Natural killer cell (primary cell): Measurements from ENCODE around the gene SLC6A19. TPM values are rescaled to one million over a fixed set of nuclear protein-coding genes. Genes with fewer than 3 reads are reported as not detected.

ENCODE experiments used
- ATAC-seq, 3 donors: fragments of 150-1000 bp in 2 of 3; fragments of 200-7000 bp in 1 of 3; cut with Tn5 transposase; 1 replicate in 1 of 3; 2 replicates in 2 of 3; pipeline ENCODE4 v1.10.0; 2021; ENCODE audit warnings: mild to moderate bottlenecking in 2 of 3, moderate library complexity in 2 of 3
- DNase-seq, 2 donors: peaks; one replicate each; pipeline versions ENCODE4 v3.0.0 to v3.0.0-alpha.2; 2013 to 2021; ENCODE audit warnings: mixed read lengths in 1 of 2
- H3K27ac ChIP-seq: one replicate; pipeline ENCODE4 v1.5.1; 2013; ENCODE audit warnings: mild to moderate bottlenecking, low read length
- H3K27me3 ChIP-seq: one replicate; pipeline ENCODE4 v1.6.1; 2013; ENCODE audit warnings: low read length; ENCODE audit not compliant: control insufficient read depth, insufficient read depth
- H3K36me3 ChIP-seq: one replicate; pipeline ENCODE4 v1.6.1; 2013; ENCODE audit warnings: low read length; ENCODE audit not compliant: control insufficient read depth, insufficient read depth
- H3K4me1 ChIP-seq: one replicate; pipeline ENCODE4 v1.6.1; 2013; ENCODE audit warnings: low read length; ENCODE audit not compliant: control insufficient read depth, insufficient read depth
- H3K4me3 ChIP-seq: one replicate; pipeline ENCODE4 v1.5.1; 2013; ENCODE audit warnings: low read length
- H3K9me3 ChIP-seq: one replicate; pipeline ENCODE4 v1.6.1; 2013; ENCODE audit warnings: low read length; ENCODE audit not compliant: control insufficient read depth, insufficient read depth
- H3K27ac Mint-ChIP-seq, 2 donors: one replicate each; pipeline ENCODE4 v1.8.0; 2022; ENCODE audit warnings: mild to moderate bottlenecking in 2 of 2, mixed read lengths in 2 of 2, moderate library complexity in 1 of 2
- H3K27me3 Mint-ChIP-seq, 2 donors: one replicate each; pipeline ENCODE4 v1.8.0; 2022; ENCODE audit warnings: low read depth in 2 of 2, mixed read lengths in 2 of 2
- H3K36me3 Mint-ChIP-seq: one replicate; pipeline ENCODE4 v1.8.0; 2022; ENCODE audit warnings: mixed read lengths
- H3K4me1 Mint-ChIP-seq, 2 donors: one replicate each; pipeline ENCODE4 v1.8.0; 2022; ENCODE audit warnings: mixed read lengths in 2 of 2
- H3K4me3 Mint-ChIP-seq: one replicate; pipeline ENCODE4 v1.8.0; 2022; ENCODE audit warnings: mild to moderate bottlenecking, moderate library complexity, mixed read lengths
- H3K9me3 Mint-ChIP-seq, 2 donors: one replicate each; pipeline ENCODE4 v1.8.0; 2022; ENCODE audit warnings: mixed read lengths in 2 of 2
- CTCF ChIP-seq: fragments of 200-600 bp; IDR thresholded peaks from one replicate; pipeline ENCODE4 v1.8.0; 2022; ENCODE audit warnings: antibody characterized with exemption
- WGBS: methylation state at CpG from one replicate; pipeline ENCODE4 v1.1.7; 2013; ENCODE audit warnings: missing lambda C conversion rate; ENCODE audit not compliant: insufficient coverage; 5-methylcytosine and 5-hydroxymethylcytosine counted together
- intact Hi-C: fragments of 100-400 bp; cut with micrococcal nuclease; formaldehyde crosslinking; loops from one replicate; pipeline ENCODE4 v1.14.2; 2022
- total RNA-seq, 4 donors: library from RNA; stranded (reverse); fragments of 120-200 nt in 1 of 4; gene quantifications; one replicate each; pipeline versions ENCODE4 v1.2.3 to v1.2.4, GENCODE V29; 2013 to 2022

SLC6A19 gene
- total RNA-seq, 3 donors from 2014 or later (not counting 1 experiment from before 2014, with no cell fraction given): not detected

- H3K27me3 ChIP-seq: no peaks in the 10 kb centered on the region
- no peaks in the 10 kb centered on the region for H3K9me3 Mint-ChIP-seq
- no peaks in the 10 kb centered on the region for H3K36me3 ChIP-seq
- peaks cover 7 to 19% of the 10 kb centered on the region in 2 donors for H3K4me1 Mint-ChIP-seq
- no peak overlapping the region for H3K4me3 ChIP-seq
- intact Hi-C loops: no loop called here
- no peak for TF ChIP-seq CTCF
- no peak overlapping the region for H3K4me3 Mint-ChIP-seq
- no peak overlapping the region for H3K27ac Mint-ChIP-seq
- no peak overlapping the region for H3K27ac ChIP-seq
- no peaks in the 10 kb centered on the region for H3K36me3 Mint-ChIP-seq
- DNase-seq (no peak), ATAC-seq (no peak)
- H3K9me3 ChIP-seq: no peaks in the 10 kb centered on the region
- peaks cover 12% of the 10 kb centered on the region for H3K4me1 ChIP-seq
- H3K27me3 Mint-ChIP-seq: peaks cover 7% of the 10 kb centered on the region in 2 donors
- WGBS: 96% methylated on average over 33 of the region's 33 CpGs
Measured at GRCh38 chr5:1253456-1254105, 52.2 kb downstream of the SLC6A19 start.

- Histone ChIP-seq H3K27ac (no peak overlapping the region), H3K27me3 (no peaks in the 10 kb centered on the region), H3K4me3 (no peak overlapping the region), H3K36me3 (no peaks in the 10 kb centered on the region), H3K4me1 (peaks cover 12% of the 10 kb centered on the region), H3K9me3 (no peaks in the 10 kb centered on the region)
- ATAC-seq (no peak), DNase-seq (no peak)
- H3K9me3 Mint-ChIP-seq: no peaks in the 10 kb centered on the region
- H3K36me3 Mint-ChIP-seq: no peaks in the 10 kb centered on the region
- peaks cover 7% of the 10 kb centered on the region in 2 donors for H3K27me3 Mint-ChIP-seq
- intact Hi-C loops: no loop called here
- peaks cover 7 to 19% of the 10 kb centered on the region in 2 donors for H3K4me1 Mint-ChIP-seq
- TF ChIP-seq CTCF: no peak
- no peak overlapping the region for H3K27ac Mint-ChIP-seq
- no peak overlapping the region for H3K4me3 Mint-ChIP-seq
- WGBS: 94% methylated on average over 19 of the region's 19 CpGs
Measured at GRCh38 chr5:1254196-1254595, 52.8 kb downstream of the SLC6A19 start.

- Mint-ChIP-seq H3K9me3 (no peaks in the 10 kb centered on the region), H3K27ac (no peak overlapping the region), H3K36me3 (no peaks in the 10 kb centered on the region), H3K4me3 (peak overlapping the region; percentile 35), H3K27me3 (peaks cover 4 to 7% of the 10 kb centered on the region in 2 donors), H3K4me1 (peaks cover 7 to 19% of the 10 kb centered on the region in 2 donors)
- H3K36me3 ChIP-seq: no peaks in the 10 kb centered on the region
- intact Hi-C loops: no loop called here
- no peak overlapping the region for H3K4me3 ChIP-seq
- DNase-seq (peak in 1 of 2 donors; percentile 75), ATAC-seq (peak in 2 of 3 donors; percentile 25 to 70)
- no peaks in the 10 kb centered on the region for H3K27me3 ChIP-seq
- no peak overlapping the region for H3K27ac ChIP-seq
- 52% methylated on average over 16 of the region's 16 CpGs for WGBS
- H3K9me3 ChIP-seq: no peaks in the 10 kb centered on the region
- H3K4me1 ChIP-seq: peaks cover 12% of the 10 kb centered on the region
- no peak for TF ChIP-seq CTCF
Measured at GRCh38 chr5:1255081-1255561, 53.7 kb downstream of the SLC6A19 start.

GRCh38 chr5:1256776-1257175 lies 55.4 kb downstream of the SLC6A19 start:
- intact Hi-C loops: no loop called here
- Mint-ChIP-seq H3K36me3 (no peaks in the 10 kb centered on the region), H3K9me3 (no peaks in the 10 kb centered on the region), H3K27ac (no peak overlapping the region), H3K4me3 (no peak overlapping the region), H3K4me1 (peaks cover 7 to 16% of the 10 kb centered on the region in 2 donors), H3K27me3 (peaks cover 0 to 10% of the 10 kb centered on the region in 2 donors)
- no peak for DNase-seq
- Histone ChIP-seq H3K9me3 (no peaks in the 10 kb centered on the region), H3K4me1 (peaks cover 12% of the 10 kb centered on the region), H3K27me3 (no peaks in the 10 kb centered on the region), H3K4me3 (no peak overlapping the region), H3K27ac (no peak overlapping the region), H3K36me3 (no peaks in the 10 kb centered on the region)
- no peak for TF ChIP-seq CTCF
- no peak for ATAC-seq
- WGBS: 94% methylated on average over 23 of the region's 23 CpGs
